ENCODE data around the gene ZNF318. TPM values are rescaled to one million over a fixed set of nuclear protein-coding genes. Genes with fewer than 3 reads are reported as not detected.

Gene ZNF318
- total and polyA plus RNA-seq, 11 donors, result 7.3 to 15.7 (median 13.9) TPM

DNA sequence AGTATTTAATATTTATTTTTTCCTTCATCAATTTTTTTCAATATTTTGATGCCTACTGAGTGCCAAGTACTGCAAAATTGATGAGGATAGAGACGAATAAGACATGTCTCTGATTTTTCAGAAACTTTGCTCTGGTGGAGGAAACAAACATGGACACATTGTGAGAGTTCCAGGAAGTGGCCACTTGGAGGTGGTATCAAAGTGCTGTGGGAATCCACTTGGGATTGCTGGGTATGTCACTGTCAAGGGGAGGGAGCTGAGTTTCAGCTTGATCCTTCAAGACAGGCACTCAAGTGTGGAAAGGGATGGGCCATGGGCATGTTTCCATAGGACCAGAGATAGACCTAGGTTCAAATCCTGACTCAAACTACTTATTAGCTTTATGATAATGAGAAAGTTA lies 33.4 kb upstream of the ZNF318 start:
- no peaks in the 10 kb centered on the region for H3K9me3 ChIP-seq
- DNase-seq, result no peak
- intact Hi-C loops (cut with DNase I), result no loop called here
- peaks cover 0 to 3% (median 0%) of the 10 kb centered on the region in 12 donors for H3K4me1 ChIP-seq
- no peak overlapping the region for H3K27ac ChIP-seq
- H3K27me3 ChIP-seq, result peaks cover 0 to 3% (median 0%) of the 10 kb centered on the region in 9 donors
- ATAC-seq, result no peak
- H3K36me3 ChIP-seq, result no peaks in the 10 kb centered on the region
- TF ChIP-seq, protein P1, sequence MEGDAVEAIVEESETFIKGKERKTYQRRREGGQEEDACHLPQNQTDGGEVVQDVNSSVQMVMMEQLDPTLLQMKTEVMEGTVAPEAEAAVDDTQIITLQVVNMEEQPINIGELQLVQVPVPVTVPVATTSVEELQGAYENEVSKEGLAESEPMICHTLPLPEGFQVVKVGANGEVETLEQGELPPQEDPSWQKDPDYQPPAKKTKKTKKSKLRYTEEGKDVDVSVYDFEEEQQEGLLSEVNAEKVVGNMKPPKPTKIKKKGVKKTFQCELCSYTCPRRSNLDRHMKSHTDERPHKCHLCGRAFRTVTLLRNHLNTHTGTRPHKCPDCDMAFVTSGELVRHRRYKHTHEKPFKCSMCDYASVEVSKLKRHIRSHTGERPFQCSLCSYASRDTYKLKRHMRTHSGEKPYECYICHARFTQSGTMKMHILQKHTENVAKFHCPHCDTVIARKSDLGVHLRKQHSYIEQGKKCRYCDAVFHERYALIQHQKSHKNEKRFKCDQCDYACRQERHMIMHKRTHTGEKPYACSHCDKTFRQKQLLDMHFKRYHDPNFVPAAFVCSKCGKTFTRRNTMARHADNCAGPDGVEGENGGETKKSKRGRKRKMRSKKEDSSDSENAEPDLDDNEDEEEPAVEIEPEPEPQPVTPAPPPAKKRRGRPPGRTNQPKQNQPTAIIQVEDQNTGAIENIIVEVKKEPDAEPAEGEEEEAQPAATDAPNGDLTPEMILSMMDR (IDR thresholded peaks at IDR 0.05), result no peak
- TF ChIP-seq POLR2A (IDR thresholded peaks at IDR 0.05), result no peak
- no peak overlapping the region for H3K4me3 ChIP-seq
- 75 to 82% (median 80%) methylated on average over 1 of the region's 1 CpG for WGBS, 4 donors

DNA sequence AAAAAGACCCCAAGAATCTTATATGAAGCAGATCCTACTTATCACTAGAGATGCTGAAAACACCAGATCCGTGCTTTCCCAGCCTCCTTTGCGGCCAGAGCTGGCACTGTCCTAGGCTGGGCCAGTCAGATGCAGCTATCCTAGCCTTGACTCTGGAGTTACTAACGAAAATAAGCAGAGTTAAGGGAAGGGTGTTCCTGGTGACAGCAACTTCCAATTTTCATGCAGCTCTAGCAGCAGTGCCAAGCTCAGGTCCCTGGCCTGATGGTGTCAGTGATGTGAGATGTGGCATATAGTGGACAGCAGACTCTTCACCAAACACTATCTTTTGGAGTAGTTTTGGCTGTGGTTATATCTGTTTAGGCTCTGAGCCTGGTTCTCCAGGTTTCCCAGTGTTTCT lies 32.3 kb upstream of the ZNF318 start:
- 70 to 77% (median 75%) methylated on average over 3 of the region's 3 CpGs for WGBS, 4 donors
- TF ChIP-seq POLR2A (IDR thresholded peaks at IDR 0.05), result no peak
- TF ChIP-seq, protein P1 (IDR thresholded peaks at IDR 0.05), result no peak
- ATAC-seq (peak in 3 of 4 donors; percentile 36 to 75 (median 42)), DNase-seq (no peak)
- Histone ChIP-seq H3K27ac (peak overlapping the region in 1 of 12 donors; percentile 34), H3K4me3 (no peak overlapping the region), H3K4me1 (peaks cover 0 to 3% (median 0%) of the 10 kb centered on the region in 12 donors), H3K27me3 (peaks cover 0 to 3% (median 0%) of the 10 kb centered on the region in 9 donors), H3K36me3 (no peaks in the 10 kb centered on the region), H3K9me3 (no peaks in the 10 kb centered on the region)
- intact Hi-C loops (cut with DNase I), result no loop called here

DNA sequence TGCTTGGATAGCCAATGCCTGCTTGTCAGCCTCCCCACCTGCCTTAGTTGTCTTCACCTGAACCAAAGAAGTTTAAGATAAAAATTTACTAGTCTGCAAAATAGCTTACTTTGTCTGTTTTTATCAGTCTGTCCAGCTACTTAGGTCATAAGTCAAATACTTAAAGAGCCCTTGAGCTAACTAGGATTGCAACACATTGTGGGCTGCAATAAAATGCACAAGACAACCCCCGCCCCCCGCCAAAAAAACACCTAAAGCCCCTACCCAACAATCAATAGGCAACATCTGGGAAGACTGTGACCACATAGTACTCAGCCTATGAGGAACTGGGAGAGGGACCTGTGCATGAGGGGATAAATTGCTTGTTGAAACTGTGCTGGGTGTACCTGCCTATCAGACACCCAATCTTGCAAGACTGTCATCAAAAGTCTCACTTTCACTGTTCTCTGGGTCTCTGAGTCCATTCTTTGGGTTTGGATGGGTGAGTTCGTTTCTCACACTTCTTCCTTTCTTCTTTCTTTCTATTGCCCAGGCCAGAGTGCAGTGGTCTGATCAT lies 30.6 kb upstream of the ZNF318 start:
- Histone ChIP-seq H3K4me1 (peaks cover 0 to 3% (median 0%) of the 10 kb centered on the region in 12 donors), H3K4me3 (no peak overlapping the region), H3K9me3 (no peaks in the 10 kb centered on the region), H3K27me3 (peaks cover 0 to 3% (median 0%) of the 10 kb centered on the region in 9 donors), H3K36me3 (no peaks in the 10 kb centered on the region), H3K27ac (no peak overlapping the region)
- ATAC-seq, result no peak
- no peak for TF ChIP-seq POLR2A (IDR thresholded peaks at IDR 0.05)
- TF ChIP-seq, protein P1 (IDR thresholded peaks at IDR 0.05), result no peak
- intact Hi-C loops (cut with DNase I), result no loop called here
- no peak for DNase-seq
- 77 to 89% (median 83%) methylated on average over 3 of the region's 3 CpGs for WGBS, 4 donors

DNA sequence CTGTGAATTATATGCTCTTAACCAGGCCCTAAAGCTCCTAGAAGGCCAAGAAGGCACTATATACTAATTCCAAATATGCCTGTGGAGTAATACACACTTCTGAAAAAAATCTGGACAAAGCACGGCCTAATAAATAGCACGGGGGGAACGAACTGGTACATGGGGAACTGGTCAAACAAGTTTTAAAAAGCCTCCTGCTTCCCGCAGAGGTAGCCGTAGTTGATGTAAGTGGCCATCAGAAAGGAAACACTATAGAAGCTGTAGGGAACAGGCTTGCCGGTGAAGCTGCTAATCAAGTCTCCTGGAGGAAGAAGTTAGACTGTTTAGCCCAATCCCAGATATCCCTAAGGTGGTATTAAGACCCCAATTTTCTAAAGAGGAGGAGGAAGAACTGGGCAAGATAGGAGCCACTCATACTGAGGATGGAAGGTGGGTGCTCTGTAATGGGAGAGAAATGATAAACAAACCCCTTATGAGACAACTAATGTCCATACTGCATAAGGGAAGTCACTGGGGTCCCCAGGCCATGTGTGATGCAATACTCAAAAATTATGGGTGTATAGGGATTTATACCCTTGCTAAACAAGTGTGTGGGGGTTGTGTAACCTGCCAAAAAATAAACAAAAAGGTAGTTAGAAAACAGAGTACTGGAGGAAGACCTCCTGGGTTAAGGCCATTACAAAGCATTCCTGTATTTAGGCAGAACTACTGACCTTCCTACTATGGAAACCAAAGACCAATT lies 27.1 kb upstream of the ZNF318 start:
- Histone ChIP-seq H3K4me1 (peaks cover 0 to under 1% (median 0%) of the 10 kb centered on the region in 12 donors), H3K4me3 (no peak overlapping the region), H3K9me3 (no peaks in the 10 kb centered on the region), H3K27ac (no peak overlapping the region), H3K27me3 (peaks cover 0 to 3% (median 0%) of the 10 kb centered on the region in 9 donors), H3K36me3 (no peaks in the 10 kb centered on the region)
- DNase-seq (no peak), ATAC-seq (no peak)
- WGBS, 4 donors, result 82 to 85% (median 83%) methylated on average over 6 of the region's 6 CpGs
- TF ChIP-seq, protein P1 (IDR thresholded peaks at IDR 0.05), result no peak
- TF ChIP-seq POLR2A (IDR thresholded peaks at IDR 0.05), result no peak
- intact Hi-C loops (cut with DNase I), result no loop called here

Measured in heart left ventricle (tissue), 16 donors.